DOHH2 (cell line): ENCODE measurements around the gene GRK6.
A peak's percentile ranks its signal among the peaks of the same experiment; 100 is the strongest.

ENCODE experiments used
- CTCF ChIP-seq: fragments of 200-600 bp; sonication (generic); IDR thresholded peaks from one replicate; pipeline ENCODE4 v1.5.1; 2014; ENCODE audit warnings: antibody characterized with exemption, mild to moderate bottlenecking, low read depth, low read length; ENCODE audit not compliant: poor library complexity, severe bottlenecking
- EZH2phosphoT487 ChIP-seq: fragments of 200-600 bp; sonication (generic); IDR thresholded peaks from 2 replicates; pipeline ENCODE4 v1.6.1; 2017; ENCODE audit warnings: borderline replicate concordance, mild to moderate bottlenecking, antibody characterized with exemption, low read length, moderate library complexity, mixed read lengths

GRCh38 chr5:177455661-177456590 is 29.4 kb downstream of the GRK6 start:
- peak; percentile 84 for TF ChIP-seq CTCF
- no peak for TF ChIP-seq EZH2phosphoT487
